ENCODE measurements around the gene PTRH2. TPM values are rescaled to one million over a fixed set of nuclear protein-coding genes. Genes with fewer than 3 reads are reported as not detected.
A peak's percentile ranks its signal among the peaks of the same experiment; 100 is the strongest.

Gene PTRH2
- total RNA-seq, 4 donors from 2014 or later, result 9.6 to 27.4 (median 21.7) TPM

- H3K9me3 ChIP-seq, result no peaks in the 10 kb centered on the region
- no peak overlapping the region for H3K27ac ChIP-seq
- H3K4me3 ChIP-seq (replicated peaks in 1 of 3), result no peak overlapping the region
- no peaks in the 10 kb centered on the region for H3K36me3 ChIP-seq
- peaks cover 3 to 4% of the 10 kb centered on the region in 2 donors for H3K4me1 ChIP-seq
- no peak for TF ChIP-seq POLR2A (IDR thresholded peaks at IDR 0.05)
- TF ChIP-seq CTCF (IDR thresholded peaks at IDR 0.05), result no peak
- intact Hi-C loops (cut with DNase I), result no loop called here
- WGBS, 2 donors, result 92 to 97% methylated on average over 1 of the region's 1 CpG
- DNase-seq, result no peak
- no peaks in the 10 kb centered on the region for H3K27me3 ChIP-seq
Measured at GRCh38 chr17:59730268-59730834, 23.1 kb upstream of the PTRH2 start.

GRCh38 chr17:59727817-59728533, 20.7 kb upstream of the PTRH2 start:
- H3K4me3 ChIP-seq (replicated peaks in 1 of 3), result no peak overlapping the region
- peaks cover 7% of the 10 kb centered on the region in 2 donors for H3K4me1 ChIP-seq
- TF ChIP-seq POLR2A (IDR thresholded peaks at IDR 0.05) (no peak), CTCF (IDR thresholded peaks at IDR 0.05) (no peak)
- WGBS, 2 donors, result 100% methylated on average over 1 of the region's 1 CpG
- H3K27me3 ChIP-seq, result no peaks in the 10 kb centered on the region
- H3K36me3 ChIP-seq, result no peaks in the 10 kb centered on the region
- H3K9me3 ChIP-seq, result no peaks in the 10 kb centered on the region
- no peak overlapping the region for H3K27ac ChIP-seq
- DNase-seq, result no peak
- intact Hi-C loops (cut with DNase I), result no loop called here

DNA sequence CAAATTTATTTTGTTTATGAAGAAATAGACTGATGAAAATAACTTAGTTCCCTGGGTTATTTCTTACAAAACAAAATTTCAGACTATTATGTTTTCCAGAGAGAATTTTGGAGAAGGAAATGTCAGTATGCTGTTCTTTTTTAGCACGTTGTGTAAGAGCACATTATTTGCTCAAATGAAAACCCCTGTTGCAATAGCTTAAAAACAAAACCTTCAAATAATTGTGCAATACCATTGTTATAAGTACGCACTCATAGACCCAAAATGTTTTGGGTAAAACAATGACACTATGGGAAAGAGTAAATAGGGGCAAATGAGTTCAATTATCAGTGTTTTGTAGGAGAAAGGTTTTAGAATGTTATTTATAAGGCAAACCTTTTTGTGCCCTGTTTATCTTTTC, 18.5 kb upstream of the PTRH2 start:
- Histone ChIP-seq H3K4me1 (peaks cover 7% of the 10 kb centered on the region in 2 donors), H3K9me3 (no peaks in the 10 kb centered on the region), H3K27ac (peak overlapping the region in 2 of 3 donors; percentile 22 to 58), H3K4me3 (replicated peaks in 1 of 3) (no peak overlapping the region), H3K27me3 (no peaks in the 10 kb centered on the region), H3K36me3 (no peaks in the 10 kb centered on the region)
- TF ChIP-seq CTCF (IDR thresholded peaks at IDR 0.05) (no peak), POLR2A (IDR thresholded peaks at IDR 0.05) (no peak)
- 57 to 67% methylated on average over 2 of the region's 2 CpGs for WGBS, 2 donors
- intact Hi-C loops (cut with DNase I), result no loop called here
- no peak for DNase-seq

DNA sequence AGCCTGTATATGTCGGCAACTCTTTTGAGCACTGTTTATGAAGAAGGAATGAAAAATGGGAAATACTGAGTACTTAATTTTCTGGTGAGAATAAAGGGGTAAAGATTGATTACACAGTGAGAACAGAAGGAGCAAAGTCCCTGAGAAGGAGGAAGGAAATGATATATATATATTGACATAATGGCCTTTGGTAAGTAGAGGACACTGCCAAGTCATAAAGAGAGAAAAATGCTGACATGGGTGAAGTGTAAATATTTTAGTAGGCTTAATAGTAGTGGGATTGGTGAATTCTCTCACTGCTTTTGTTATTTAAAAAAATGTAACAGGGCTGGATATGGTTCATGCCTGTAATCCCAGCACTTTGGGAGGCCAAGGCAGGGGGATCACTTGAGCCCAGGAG, 16.4 kb upstream of the PTRH2 start:
- no peaks in the 10 kb centered on the region for H3K36me3 ChIP-seq
- intact Hi-C loops (cut with DNase I), result no loop called here
- 93 to 100% methylated on average over 1 of the region's 1 CpG for WGBS, 2 donors
- no peak overlapping the region for H3K27ac ChIP-seq
- H3K4me1 ChIP-seq, result peaks cover 7% of the 10 kb centered on the region in 2 donors
- H3K4me3 ChIP-seq (replicated peaks in 1 of 3), result no peak overlapping the region
- no peak for DNase-seq
- TF ChIP-seq CTCF (IDR thresholded peaks at IDR 0.05), result no peak
- no peak for TF ChIP-seq POLR2A (IDR thresholded peaks at IDR 0.05)
- no peaks in the 10 kb centered on the region for H3K9me3 ChIP-seq
- H3K27me3 ChIP-seq, result no peaks in the 10 kb centered on the region

GRCh38 chr17:59723041-59723440, 15.8 kb upstream of the PTRH2 start:
- Histone ChIP-seq H3K27ac (no peak overlapping the region), H3K9me3 (no peaks in the 10 kb centered on the region), H3K4me3 (replicated peaks in 1 of 3) (no peak overlapping the region), H3K4me1 (peaks cover 7% of the 10 kb centered on the region in 2 donors), H3K27me3 (no peaks in the 10 kb centered on the region), H3K36me3 (no peaks in the 10 kb centered on the region)
- intact Hi-C loops (cut with DNase I), result no loop called here
- TF ChIP-seq CTCF (IDR thresholded peaks at IDR 0.05) (no peak), POLR2A (IDR thresholded peaks at IDR 0.05) (no peak)
- DNase-seq, result no peak
- 66 to 85% methylated on average over 1 of the region's 1 CpG for WGBS, 2 donors
